OCI-LY7 (cell line): ENCODE measurements around the gene OR6N2.
A peak's percentile ranks its signal among the peaks of the same experiment; 100 is the strongest.

Source experiments
- CTCF ChIP-seq: fragments of 200-600 bp; sonication (generic); conservative IDR thresholded peaks from 2 replicates; pipeline ENCODE4 v1.5.1; 2014; ENCODE audit warnings: mild to moderate bottlenecking, antibody characterized with exemption, low read length, moderate library complexity, mixed read lengths
- EZH2phosphoT487 ChIP-seq: fragments of 200-600 bp; sonication (generic); IDR thresholded peaks from 2 replicates; pipeline ENCODE4 v1.6.1; 2018; ENCODE audit warnings: low read depth, borderline replicate concordance, mild to moderate bottlenecking, mixed run types, antibody characterized with exemption, low read length, moderate library complexity, mixed read lengths

- TF ChIP-seq CTCF (peak; percentile 51; the same call in 1 of the 2 replicates), EZH2phosphoT487 (no peak)
Observed at GRCh38 chr1:158798531-158798930, 17.5 kb upstream of the OR6N2 start.
